Keratinocyte (primary cell): ENCODE data around the gene FIBP. TPM values are rescaled to one million over a fixed set of nuclear protein-coding genes. Genes with fewer than 3 reads are reported as not detected.

Source experiments
- DNase-seq: peaks from one replicate; pipeline ENCODE4 v3.0.0-alpha.2; 2011; ENCODE audit warnings: low read depth, missing footprints, low spot score
- FAIRE-seq: peaks from 2 replicates; lab custom pipeline; 2011; peaks lifted over from hg19 to GRCh38; lab: Jason Lieb, UNC
- H2AFZ ChIP-seq: 2 replicates; pipeline ENCODE4 v1.6.0; 2012; ENCODE audit warnings: low read length, control low read depth, inconsistent platforms; ENCODE audit not compliant: control insufficient read depth
- H3K27ac ChIP-seq: 2 replicates; pipeline ENCODE4 v1.5.1; 2011; ENCODE audit warnings: low read length; ENCODE audit not compliant: control insufficient read depth, insufficient read depth
- H3K27me3 ChIP-seq: 3 replicates; pipeline ENCODE4 v1.6.0; 2011; ENCODE audit warnings: low read length; ENCODE audit not compliant: control insufficient read depth, insufficient read depth; ENCODE audit errors: extremely low read depth
- H3K36me3 ChIP-seq, 2 experiments: 2 replicates in 1 of 2; 3 replicates in 1 of 2; pipeline ENCODE4 v1.5.1; 2011; ENCODE audit warnings: low read length in 2 of 2, mild to moderate bottlenecking in 1 of 2; ENCODE audit not compliant: control insufficient read depth in 2 of 2, insufficient read depth in 2 of 2; ENCODE audit errors: extremely low read depth in 1 of 2
- H3K4me1 ChIP-seq: 3 replicates; pipeline ENCODE4 v1.5.1; 2011; ENCODE audit warnings: low read length; ENCODE audit not compliant: control insufficient read depth, insufficient read depth; ENCODE audit errors: extremely low read depth
- H3K4me2 ChIP-seq: 3 replicates; pipeline ENCODE4 v1.6.0; 2011; ENCODE audit warnings: low read depth, low read length; ENCODE audit not compliant: control insufficient read depth, insufficient read depth; ENCODE audit errors: extremely low read depth
- H3K4me3 ChIP-seq, 3 experiments: fragments of 200-600 bp in 1 of 3; sonication (generic) in 1 of 3; 2 replicates in 2 of 3; 3 replicates in 1 of 3; pipeline ENCODE4 v1.5.1; 2011 to 2016; ENCODE audit warnings: low read length in 3 of 3, mild to moderate bottlenecking in 3 of 3, control low read depth in 2 of 3, inconsistent platforms in 1 of 3, low read depth in 1 of 3, mixed read lengths in 1 of 3, mixed run types in 1 of 3, moderate library complexity in 1 of 3; ENCODE audit not compliant: control insufficient read depth in 2 of 3, insufficient read depth in 2 of 3; ENCODE audit errors: extremely low read depth in 1 of 3
- H3K79me2 ChIP-seq: 2 replicates; pipeline ENCODE4 v1.6.0; 2012; ENCODE audit warnings: low read length; ENCODE audit not compliant: control insufficient read depth, insufficient read depth
- H3K9ac ChIP-seq: 3 replicates; pipeline ENCODE4 v1.6.0; 2011; ENCODE audit warnings: low read length; ENCODE audit not compliant: control insufficient read depth, insufficient read depth; ENCODE audit errors: extremely low read depth
- H3K9me1 ChIP-seq: 3 replicates; pipeline ENCODE4 v1.6.0; 2011; ENCODE audit warnings: low read length; ENCODE audit not compliant: control insufficient read depth, insufficient read depth; ENCODE audit errors: extremely low read depth
- H3K9me3 ChIP-seq: 2 replicates; pipeline ENCODE4 v1.5.1; 2012; ENCODE audit warnings: low read depth, low read length; ENCODE audit not compliant: control insufficient read depth
- H4K20me1 ChIP-seq: 3 replicates; pipeline ENCODE4 v1.6.0; 2011; ENCODE audit warnings: low read length; ENCODE audit not compliant: control insufficient read depth, insufficient read depth; ENCODE audit errors: extremely low read depth
- EZH2 ChIP-seq: IDR thresholded peaks from one replicate; pipeline ENCODE4 v1.6.1; 2012; ENCODE audit warnings: inconsistent platforms, mild to moderate bottlenecking, low read length, moderate library complexity
- dilution Hi-C: fragments of 300-500 bp; cut with MboI; formaldehyde crosslinking; loops from one replicate; pipeline ENCODE4 v1.7.0; 2020; ENCODE audit warnings: low sequenced_read_pairs; ENCODE audit not compliant: extremely low pct_ligation_motif_present
- polyA plus RNA-seq, 5 experiments: library from polyadenylated mRNA; depleted of rRNA in 3 of 5; stranded (reverse) in 3 of 5; stranded (forward) in 1 of 5; unstranded in 1 of 5; fragments of >200 nt; gene quantifications; 1 replicate in 1 of 5; 2 replicates in 3 of 5; 3 replicates in 1 of 5; pipeline versions ENCODE4 v1.2.1 to v1.2.3, GENCODE V29; 2011 to 2012; ENCODE audit warnings: missing spikeins in 2 of 5, low read depth in 1 of 5, low replicate concordance in 1 of 5
- TF ChIP-seq, protein P1 (sequence below), 3 experiments: IDR thresholded peaks in 1 of 3; conservative IDR thresholded peaks in 1 of 3; optimal IDR thresholded peaks in 1 of 3; 2 replicates in 2 of 3; 3 replicates in 1 of 3; pipeline versions ENCODE3 to v1.5.1; 2011; ENCODE audit warnings: low read length in 3 of 3, mild to moderate bottlenecking in 3 of 3, moderate library complexity in 2 of 3, control low read depth in 1 of 3, inconsistent platforms in 1 of 3; ENCODE audit not compliant: insufficient read depth in 2 of 3; ENCODE audit errors: extremely low read depth in 1 of 3

Gene FIBP
- polyA plus RNA-seq, 1 donor (not counting 4 experiments of a cell fraction or from before 2014, with no cell fraction given) = 95.1 TPM

DNA sequence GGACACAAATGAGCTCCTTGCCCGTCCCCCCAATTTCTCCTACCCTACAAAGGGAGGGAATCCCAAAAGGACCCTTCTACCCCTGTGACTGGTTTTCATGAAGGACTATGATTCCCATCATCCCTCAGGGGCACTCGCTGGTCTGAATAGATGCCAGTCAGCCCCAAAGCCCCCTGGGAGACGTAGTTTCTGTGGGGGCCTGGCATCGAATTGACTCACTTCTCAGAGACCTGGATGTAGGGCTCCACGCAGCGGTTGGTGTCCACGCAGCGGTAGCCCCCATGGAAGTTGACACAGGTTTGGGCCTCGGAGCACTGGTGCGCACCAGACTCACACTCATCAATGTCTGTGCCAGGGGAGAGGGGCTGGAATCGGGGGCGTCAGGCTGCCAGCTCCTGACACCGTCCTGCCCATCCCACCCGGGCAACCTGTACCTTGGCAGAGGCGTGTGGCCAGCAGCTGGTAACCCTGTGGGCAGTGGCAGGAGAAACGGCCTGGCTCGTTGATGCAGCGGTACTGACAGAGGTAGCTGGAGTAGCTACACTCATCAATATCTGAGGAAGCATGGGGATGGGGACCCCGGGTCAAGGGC is 20.1 kb downstream of the FIBP start:
- no peaks in the 10 kb centered on the region for H3K4me1 ChIP-seq
- no peak overlapping the region for H2AFZ ChIP-seq
- DNase-seq = no peak
- H3K79me2 ChIP-seq = peaks cover 4% of the 10 kb centered on the region
- dilution Hi-C loops = no loop called here
- no peak overlapping the region for H3K4me3 ChIP-seq
- no peaks in the 10 kb centered on the region for H3K27me3 ChIP-seq
- H4K20me1 ChIP-seq = no peaks in the 10 kb centered on the region
- TF ChIP-seq, protein P1, sequence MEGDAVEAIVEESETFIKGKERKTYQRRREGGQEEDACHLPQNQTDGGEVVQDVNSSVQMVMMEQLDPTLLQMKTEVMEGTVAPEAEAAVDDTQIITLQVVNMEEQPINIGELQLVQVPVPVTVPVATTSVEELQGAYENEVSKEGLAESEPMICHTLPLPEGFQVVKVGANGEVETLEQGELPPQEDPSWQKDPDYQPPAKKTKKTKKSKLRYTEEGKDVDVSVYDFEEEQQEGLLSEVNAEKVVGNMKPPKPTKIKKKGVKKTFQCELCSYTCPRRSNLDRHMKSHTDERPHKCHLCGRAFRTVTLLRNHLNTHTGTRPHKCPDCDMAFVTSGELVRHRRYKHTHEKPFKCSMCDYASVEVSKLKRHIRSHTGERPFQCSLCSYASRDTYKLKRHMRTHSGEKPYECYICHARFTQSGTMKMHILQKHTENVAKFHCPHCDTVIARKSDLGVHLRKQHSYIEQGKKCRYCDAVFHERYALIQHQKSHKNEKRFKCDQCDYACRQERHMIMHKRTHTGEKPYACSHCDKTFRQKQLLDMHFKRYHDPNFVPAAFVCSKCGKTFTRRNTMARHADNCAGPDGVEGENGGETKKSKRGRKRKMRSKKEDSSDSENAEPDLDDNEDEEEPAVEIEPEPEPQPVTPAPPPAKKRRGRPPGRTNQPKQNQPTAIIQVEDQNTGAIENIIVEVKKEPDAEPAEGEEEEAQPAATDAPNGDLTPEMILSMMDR (optimal IDR thresholded peaks at IDR 0.05 in 1 of 3, IDR thresholded peaks at IDR 0.05 in 1 of 3, conservative IDR thresholded peaks at IDR 0.05 in 1 of 3; ENCODE audit: extremely low read depth in 1 of 3, insufficient read depth in 2 of 3, low read length in 3 of 3) = no peak
- no peak for TF ChIP-seq EZH2
- FAIRE-seq = no peak
- no peaks in the 10 kb centered on the region for H3K9me3 ChIP-seq
- H3K36me3 ChIP-seq = peaks cover 27 to 34% of the 10 kb centered on the region in 2 experiments
- H3K9me1 ChIP-seq = no peaks in the 10 kb centered on the region
- H3K9ac ChIP-seq = no peak overlapping the region
- no peak overlapping the region for H3K4me2 ChIP-seq
- H3K27ac ChIP-seq = no peak overlapping the region

DNA sequence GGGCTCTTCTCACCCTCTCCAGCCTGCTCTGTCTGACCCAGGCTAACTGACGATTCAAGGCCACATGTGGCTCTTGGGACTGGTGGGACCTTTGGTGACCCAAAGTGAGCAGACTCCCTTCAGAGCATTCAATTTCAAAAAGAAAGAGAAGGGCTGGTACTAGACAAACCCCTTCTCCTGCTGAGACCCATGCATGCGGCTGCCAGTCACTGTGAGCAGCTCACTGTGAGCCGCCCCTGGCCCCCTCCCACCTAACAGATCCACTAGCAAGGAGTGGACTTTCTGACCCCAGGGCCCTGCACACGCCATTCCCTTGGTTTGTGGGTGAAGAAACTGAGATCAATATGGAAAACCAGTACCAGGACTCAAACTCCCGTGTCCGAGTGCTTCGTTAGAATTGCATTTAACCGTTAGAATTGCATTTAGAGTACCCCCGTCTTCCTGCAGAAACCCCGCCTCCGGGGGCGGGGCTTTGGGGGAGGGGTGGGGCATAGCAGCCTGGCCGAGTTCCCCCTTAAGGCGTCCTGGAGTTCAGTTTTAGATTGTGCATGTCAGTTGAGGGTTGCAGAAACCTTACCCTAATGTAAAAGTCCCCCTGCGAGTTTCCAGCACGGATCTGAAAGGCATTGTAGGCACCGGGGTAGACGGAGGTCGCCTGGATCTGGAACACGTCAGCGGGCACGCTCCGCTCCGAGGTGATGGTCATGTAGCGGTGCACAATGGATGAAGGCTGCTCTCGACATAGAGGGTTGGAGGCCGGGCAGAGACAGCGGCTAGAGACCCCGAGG is 20.8 kb downstream of the FIBP start:
- H3K4me3 ChIP-seq = no peak overlapping the region
- DNase-seq (no peak), FAIRE-seq (no peak)
- no peak for TF ChIP-seq EZH2
- TF ChIP-seq, protein P1 (optimal IDR thresholded peaks at IDR 0.05 in 1 of 3, IDR thresholded peaks at IDR 0.05 in 1 of 3, conservative IDR thresholded peaks at IDR 0.05 in 1 of 3; ENCODE audit: extremely low read depth in 1 of 3, insufficient read depth in 2 of 3, low read length in 3 of 3) = no peak
- dilution Hi-C loops = no loop called here
- no peaks in the 10 kb centered on the region for H3K9me3 ChIP-seq
- H3K27ac ChIP-seq = no peak overlapping the region
- peaks cover 11% of the 10 kb centered on the region for H3K79me2 ChIP-seq
- H3K4me1 ChIP-seq = no peaks in the 10 kb centered on the region
- peaks cover 32 to 41% of the 10 kb centered on the region in 2 experiments for H3K36me3 ChIP-seq
- H3K9ac ChIP-seq = no peak overlapping the region
- no peak overlapping the region for H2AFZ ChIP-seq
- H3K4me2 ChIP-seq = no peak overlapping the region
- H4K20me1 ChIP-seq = no peaks in the 10 kb centered on the region
- H3K27me3 ChIP-seq = no peaks in the 10 kb centered on the region
- no peaks in the 10 kb centered on the region for H3K9me1 ChIP-seq
